Keratinocyte (primary cell): ENCODE data around the gene MOCS3. TPM values are rescaled to one million over a fixed set of nuclear protein-coding genes. Genes with fewer than 3 reads are reported as not detected.

ENCODE experiments used
- DNase-seq: peaks from one replicate; pipeline ENCODE4 v3.0.0-alpha.2; 2011; ENCODE audit warnings: low read depth, missing footprints, low spot score
- FAIRE-seq: peaks from 2 replicates; lab custom pipeline; 2011; peaks lifted over from hg19 to GRCh38; lab: Jason Lieb, UNC
- H2AFZ ChIP-seq: 2 replicates; pipeline ENCODE4 v1.6.0; 2012; ENCODE audit warnings: low read length, control low read depth, inconsistent platforms; ENCODE audit not compliant: control insufficient read depth
- H3K27ac ChIP-seq: 2 replicates; pipeline ENCODE4 v1.5.1; 2011; ENCODE audit warnings: low read length; ENCODE audit not compliant: control insufficient read depth, insufficient read depth
- H3K27me3 ChIP-seq: 3 replicates; pipeline ENCODE4 v1.6.0; 2011; ENCODE audit warnings: low read length; ENCODE audit not compliant: control insufficient read depth, insufficient read depth; ENCODE audit errors: extremely low read depth
- H3K36me3 ChIP-seq, 2 experiments: 2 replicates in 1 of 2; 3 replicates in 1 of 2; pipeline ENCODE4 v1.5.1; 2011; ENCODE audit warnings: low read length in 2 of 2, mild to moderate bottlenecking in 1 of 2; ENCODE audit not compliant: control insufficient read depth in 2 of 2, insufficient read depth in 2 of 2; ENCODE audit errors: extremely low read depth in 1 of 2
- H3K4me1 ChIP-seq: 3 replicates; pipeline ENCODE4 v1.5.1; 2011; ENCODE audit warnings: low read length; ENCODE audit not compliant: control insufficient read depth, insufficient read depth; ENCODE audit errors: extremely low read depth
- H3K4me2 ChIP-seq: 3 replicates; pipeline ENCODE4 v1.6.0; 2011; ENCODE audit warnings: low read depth, low read length; ENCODE audit not compliant: control insufficient read depth, insufficient read depth; ENCODE audit errors: extremely low read depth
- H3K4me3 ChIP-seq, 3 experiments: fragments of 200-600 bp in 1 of 3; sonication (generic) in 1 of 3; 2 replicates in 2 of 3; 3 replicates in 1 of 3; pipeline ENCODE4 v1.5.1; 2011 to 2016; ENCODE audit warnings: low read length in 3 of 3, mild to moderate bottlenecking in 3 of 3, control low read depth in 2 of 3, inconsistent platforms in 1 of 3, low read depth in 1 of 3, mixed read lengths in 1 of 3, mixed run types in 1 of 3, moderate library complexity in 1 of 3; ENCODE audit not compliant: control insufficient read depth in 2 of 3, insufficient read depth in 2 of 3; ENCODE audit errors: extremely low read depth in 1 of 3
- H3K79me2 ChIP-seq: 2 replicates; pipeline ENCODE4 v1.6.0; 2012; ENCODE audit warnings: low read length; ENCODE audit not compliant: control insufficient read depth, insufficient read depth
- H3K9ac ChIP-seq: 3 replicates; pipeline ENCODE4 v1.6.0; 2011; ENCODE audit warnings: low read length; ENCODE audit not compliant: control insufficient read depth, insufficient read depth; ENCODE audit errors: extremely low read depth
- H3K9me1 ChIP-seq: 3 replicates; pipeline ENCODE4 v1.6.0; 2011; ENCODE audit warnings: low read length; ENCODE audit not compliant: control insufficient read depth, insufficient read depth; ENCODE audit errors: extremely low read depth
- H3K9me3 ChIP-seq: 2 replicates; pipeline ENCODE4 v1.5.1; 2012; ENCODE audit warnings: low read depth, low read length; ENCODE audit not compliant: control insufficient read depth
- H4K20me1 ChIP-seq: 3 replicates; pipeline ENCODE4 v1.6.0; 2011; ENCODE audit warnings: low read length; ENCODE audit not compliant: control insufficient read depth, insufficient read depth; ENCODE audit errors: extremely low read depth
- EZH2 ChIP-seq: IDR thresholded peaks from one replicate; pipeline ENCODE4 v1.6.1; 2012; ENCODE audit warnings: inconsistent platforms, mild to moderate bottlenecking, low read length, moderate library complexity
- dilution Hi-C: fragments of 300-500 bp; cut with MboI; formaldehyde crosslinking; loops from one replicate; pipeline ENCODE4 v1.7.0; 2020; ENCODE audit warnings: low sequenced_read_pairs; ENCODE audit not compliant: extremely low pct_ligation_motif_present
- polyA plus RNA-seq, 5 experiments: library from polyadenylated mRNA; depleted of rRNA in 3 of 5; stranded (reverse) in 3 of 5; stranded (forward) in 1 of 5; unstranded in 1 of 5; fragments of >200 nt; gene quantifications; 1 replicate in 1 of 5; 2 replicates in 3 of 5; 3 replicates in 1 of 5; pipeline versions ENCODE4 v1.2.1 to v1.2.3, GENCODE V29; 2011 to 2012; ENCODE audit warnings: missing spikeins in 2 of 5, low read depth in 1 of 5, low replicate concordance in 1 of 5
- TF ChIP-seq, protein P1 (sequence below), 3 experiments: IDR thresholded peaks in 1 of 3; conservative IDR thresholded peaks in 1 of 3; optimal IDR thresholded peaks in 1 of 3; 2 replicates in 2 of 3; 3 replicates in 1 of 3; pipeline versions ENCODE3 to v1.5.1; 2011; ENCODE audit warnings: low read length in 3 of 3, mild to moderate bottlenecking in 3 of 3, moderate library complexity in 2 of 3, control low read depth in 1 of 3, inconsistent platforms in 1 of 3; ENCODE audit not compliant: insufficient read depth in 2 of 3; ENCODE audit errors: extremely low read depth in 1 of 3

The MOCS3 gene
- polyA plus RNA-seq, 1 donor (not counting 4 experiments of a cell fraction or from before 2014, with no cell fraction given) = 4.0 TPM

DNA sequence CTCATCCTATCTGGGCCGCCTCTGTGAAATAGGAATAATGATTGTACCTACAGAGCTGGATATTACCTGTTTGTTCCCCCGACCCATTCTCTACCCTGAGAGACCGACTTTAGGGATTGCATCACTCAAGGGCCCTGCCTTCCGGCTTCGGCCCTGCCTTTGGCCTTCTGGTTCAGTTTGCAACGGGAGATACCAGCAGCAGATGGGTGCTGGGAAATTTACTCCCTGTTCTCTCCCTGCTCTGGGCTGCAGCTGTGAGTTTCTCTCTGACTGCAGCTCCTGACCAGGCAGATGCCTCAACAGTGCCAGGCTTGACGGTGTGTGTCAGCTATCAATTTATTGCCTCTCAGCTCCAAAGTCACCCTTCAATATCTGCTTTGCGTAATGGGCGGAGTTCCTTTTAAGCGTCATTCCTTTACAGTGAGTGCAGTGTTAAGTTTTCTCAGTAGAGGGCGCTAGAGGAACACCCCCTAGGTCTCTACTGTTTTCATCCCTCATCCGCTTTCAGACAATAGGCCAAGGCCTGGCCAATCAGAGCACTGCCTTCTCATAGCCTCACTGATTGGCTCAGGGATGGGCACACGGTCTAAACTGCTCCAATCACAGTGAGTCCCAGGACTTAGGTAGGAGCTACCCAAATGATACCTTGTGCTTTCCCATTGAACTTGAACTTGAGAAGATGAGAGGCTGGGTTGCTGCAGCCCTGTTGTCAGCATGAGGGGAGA, 34.3 kb downstream of the MOCS3 start:
- no peaks in the 10 kb centered on the region for H3K79me2 ChIP-seq
- H3K4me1 ChIP-seq = peaks cover 18% of the 10 kb centered on the region
- H3K27me3 ChIP-seq = no peaks in the 10 kb centered on the region
- peak overlapping the region; percentile 91 for H2AFZ ChIP-seq
- dilution Hi-C loops = no loop called here
- H4K20me1 ChIP-seq = no peaks in the 10 kb centered on the region
- peak overlapping the region in 2 of 3 experiments; percentile 47 to 55 for H3K4me3 ChIP-seq
- H3K27ac ChIP-seq = peak overlapping the region; percentile 76
- DNase-seq (peak; percentile 87), FAIRE-seq (peak; percentile 91)
- peak overlapping the region; percentile 85 for H3K4me2 ChIP-seq
- no peaks in the 10 kb centered on the region for H3K9me1 ChIP-seq
- TF ChIP-seq EZH2 = no peak
- TF ChIP-seq, protein P1, sequence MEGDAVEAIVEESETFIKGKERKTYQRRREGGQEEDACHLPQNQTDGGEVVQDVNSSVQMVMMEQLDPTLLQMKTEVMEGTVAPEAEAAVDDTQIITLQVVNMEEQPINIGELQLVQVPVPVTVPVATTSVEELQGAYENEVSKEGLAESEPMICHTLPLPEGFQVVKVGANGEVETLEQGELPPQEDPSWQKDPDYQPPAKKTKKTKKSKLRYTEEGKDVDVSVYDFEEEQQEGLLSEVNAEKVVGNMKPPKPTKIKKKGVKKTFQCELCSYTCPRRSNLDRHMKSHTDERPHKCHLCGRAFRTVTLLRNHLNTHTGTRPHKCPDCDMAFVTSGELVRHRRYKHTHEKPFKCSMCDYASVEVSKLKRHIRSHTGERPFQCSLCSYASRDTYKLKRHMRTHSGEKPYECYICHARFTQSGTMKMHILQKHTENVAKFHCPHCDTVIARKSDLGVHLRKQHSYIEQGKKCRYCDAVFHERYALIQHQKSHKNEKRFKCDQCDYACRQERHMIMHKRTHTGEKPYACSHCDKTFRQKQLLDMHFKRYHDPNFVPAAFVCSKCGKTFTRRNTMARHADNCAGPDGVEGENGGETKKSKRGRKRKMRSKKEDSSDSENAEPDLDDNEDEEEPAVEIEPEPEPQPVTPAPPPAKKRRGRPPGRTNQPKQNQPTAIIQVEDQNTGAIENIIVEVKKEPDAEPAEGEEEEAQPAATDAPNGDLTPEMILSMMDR (optimal IDR thresholded peaks at IDR 0.05 in 1 of 3, IDR thresholded peaks at IDR 0.05 in 1 of 3, conservative IDR thresholded peaks at IDR 0.05 in 1 of 3; ENCODE audit: extremely low read depth in 1 of 3, insufficient read depth in 2 of 3, low read length in 3 of 3) = peak; percentile 70 to 94 (median 92)
- no peaks in the 10 kb centered on the region for H3K9me3 ChIP-seq
- H3K9ac ChIP-seq = peak overlapping the region; percentile 53
- H3K36me3 ChIP-seq = no peaks in the 10 kb centered on the region

DNA sequence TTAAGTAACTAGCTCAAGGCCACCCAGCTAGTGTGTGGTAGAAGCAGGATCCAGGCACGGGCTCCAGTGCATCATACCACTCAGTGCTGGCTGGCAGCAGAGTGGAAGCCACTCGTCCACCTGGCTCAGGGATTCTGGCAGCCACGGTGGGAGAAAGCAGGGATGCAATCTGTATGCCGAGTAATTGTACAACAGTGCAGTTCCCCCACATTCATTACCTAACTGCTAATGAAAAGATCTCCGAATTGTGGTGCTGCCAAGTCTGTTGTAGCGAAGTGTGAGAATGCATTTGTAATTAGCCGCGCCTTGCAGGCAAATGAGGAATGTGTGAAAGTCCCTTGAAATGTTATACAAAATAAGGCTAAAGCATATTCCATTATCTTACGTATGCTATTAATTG, 35.3 kb downstream of the MOCS3 start:
- no peak for DNase-seq
- H3K9me3 ChIP-seq = no peaks in the 10 kb centered on the region
- H4K20me1 ChIP-seq = no peaks in the 10 kb centered on the region
- H3K36me3 ChIP-seq = no peaks in the 10 kb centered on the region
- dilution Hi-C loops = no loop called here
- FAIRE-seq = no peak
- no peak overlapping the region for H3K27ac ChIP-seq
- no peaks in the 10 kb centered on the region for H3K79me2 ChIP-seq
- H2AFZ ChIP-seq = no peak overlapping the region
- no peak overlapping the region for H3K4me2 ChIP-seq
- peaks cover 18% of the 10 kb centered on the region for H3K4me1 ChIP-seq
- no peaks in the 10 kb centered on the region for H3K9me1 ChIP-seq
- no peak overlapping the region for H3K9ac ChIP-seq
- TF ChIP-seq, protein P1 (optimal IDR thresholded peaks at IDR 0.05 in 1 of 3, IDR thresholded peaks at IDR 0.05 in 1 of 3, conservative IDR thresholded peaks at IDR 0.05 in 1 of 3; ENCODE audit: extremely low read depth in 1 of 3, insufficient read depth in 2 of 3, low read length in 3 of 3) = no peak
- no peak for TF ChIP-seq EZH2
- no peaks in the 10 kb centered on the region for H3K27me3 ChIP-seq
- no peak overlapping the region for H3K4me3 ChIP-seq
